HG03558 (cell line): ENCODE results near the gene FBXW8.

Source experiments
- ATAC-seq: cut with Tn5 transposase; IDR thresholded peaks from one replicate; pipeline ENCODE4 v1.9.1; 2021; ENCODE audit warnings: moderate number of reproducible peaks; ENCODE audit not compliant: unreplicated experiment; ENCODE audit errors: extremely low read depth

The FBXW8 gene

DNA sequence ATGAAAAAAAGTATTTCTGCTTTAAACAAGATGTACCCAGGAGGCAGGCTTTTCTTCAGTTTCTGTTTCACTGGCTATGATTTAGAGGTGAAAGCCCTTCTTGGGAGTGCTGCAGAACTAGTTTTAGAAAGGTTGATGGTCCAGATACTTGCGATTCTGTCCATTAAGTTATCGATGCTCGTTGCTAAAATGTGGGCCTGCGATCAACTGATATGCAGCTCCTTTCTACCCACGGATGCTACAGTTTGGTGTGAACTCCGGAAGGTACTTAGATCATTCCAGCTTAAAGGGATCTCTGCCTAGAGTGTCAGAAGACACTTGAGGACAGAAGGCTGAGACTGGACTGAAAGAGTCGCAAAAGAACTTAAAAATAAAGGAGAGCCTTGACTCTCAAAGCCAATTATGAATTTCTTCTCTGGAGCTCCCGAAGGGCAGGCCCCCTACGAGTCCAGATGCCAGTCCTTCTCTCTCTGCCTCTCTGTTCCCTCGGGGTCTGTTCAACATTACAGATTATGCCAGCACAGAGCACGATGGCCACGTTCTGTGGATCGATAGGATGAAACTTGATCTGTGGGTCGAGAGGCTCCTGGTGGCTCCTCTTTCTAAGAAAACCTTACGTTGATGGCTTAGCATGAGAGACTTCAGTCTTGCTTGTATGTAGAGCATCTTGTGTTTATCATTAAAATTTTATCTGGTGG lies 40.0 kb downstream of the FBXW8 start:
- no peak for ATAC-seq

DNA sequence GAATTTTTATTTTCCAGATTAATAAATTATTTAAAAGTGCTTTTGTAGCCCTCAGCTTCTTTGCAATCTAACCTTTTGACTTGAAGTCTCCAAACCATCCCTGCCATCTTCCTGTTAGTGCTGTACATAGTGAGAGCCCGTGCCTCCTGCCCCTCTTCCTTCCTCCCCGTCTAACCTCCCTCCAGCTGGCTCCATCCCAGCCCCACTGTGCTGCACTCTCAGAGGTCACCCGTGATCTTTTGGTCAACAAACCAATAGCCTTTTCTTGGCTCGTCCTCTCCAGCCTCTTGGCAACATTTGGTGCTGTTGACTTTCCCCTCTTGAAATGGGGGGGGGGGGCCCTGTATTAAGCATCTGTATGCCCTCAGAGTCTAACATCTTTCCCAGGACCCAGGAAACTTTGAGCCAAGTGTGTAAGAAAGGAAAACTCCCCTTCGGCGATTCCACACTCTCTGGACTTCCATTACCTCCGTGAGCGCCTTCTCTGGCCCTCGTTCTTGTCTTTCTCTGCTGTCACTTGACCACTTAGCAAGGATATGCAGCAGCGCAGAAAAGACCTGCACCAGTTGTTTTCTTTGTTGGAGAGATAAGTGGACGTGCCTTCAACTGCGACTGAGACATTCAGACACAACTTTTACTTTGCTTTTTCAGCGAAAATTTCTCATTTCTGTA lies 44.1 kb downstream of the FBXW8 start:
- no peak for ATAC-seq

DNA sequence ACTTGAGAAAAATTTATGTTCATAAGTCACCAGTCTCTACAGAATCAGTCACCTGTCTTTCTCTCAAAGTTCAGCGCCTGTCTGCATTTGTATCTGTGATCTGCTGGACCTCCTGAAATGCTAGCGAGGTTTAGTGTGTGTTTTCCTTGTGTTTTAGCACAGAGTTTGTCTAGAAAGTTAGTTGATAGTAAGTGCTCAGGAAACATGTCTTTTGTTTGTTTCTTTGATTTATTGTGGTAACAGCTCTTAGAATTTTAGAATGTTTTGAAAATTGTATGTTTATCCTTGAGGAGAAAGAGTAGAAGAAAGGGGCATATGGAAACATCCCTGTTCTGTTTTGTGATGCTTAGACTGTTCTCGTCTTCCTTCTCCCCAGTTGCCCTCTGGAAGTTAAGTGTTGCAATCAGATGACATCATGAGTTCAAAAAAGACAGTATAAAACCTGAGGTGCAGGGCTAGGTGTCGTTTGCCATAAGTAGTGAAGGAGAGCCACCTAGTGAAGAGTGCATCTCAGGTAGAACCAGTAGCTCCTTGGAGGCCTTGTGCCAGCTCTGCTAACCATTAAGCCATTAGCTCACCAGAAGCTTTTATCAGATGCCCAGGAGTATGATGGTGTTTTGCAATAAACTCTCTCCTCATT lies 44.8 kb downstream of the FBXW8 start:
- no peak for ATAC-seq

DNA sequence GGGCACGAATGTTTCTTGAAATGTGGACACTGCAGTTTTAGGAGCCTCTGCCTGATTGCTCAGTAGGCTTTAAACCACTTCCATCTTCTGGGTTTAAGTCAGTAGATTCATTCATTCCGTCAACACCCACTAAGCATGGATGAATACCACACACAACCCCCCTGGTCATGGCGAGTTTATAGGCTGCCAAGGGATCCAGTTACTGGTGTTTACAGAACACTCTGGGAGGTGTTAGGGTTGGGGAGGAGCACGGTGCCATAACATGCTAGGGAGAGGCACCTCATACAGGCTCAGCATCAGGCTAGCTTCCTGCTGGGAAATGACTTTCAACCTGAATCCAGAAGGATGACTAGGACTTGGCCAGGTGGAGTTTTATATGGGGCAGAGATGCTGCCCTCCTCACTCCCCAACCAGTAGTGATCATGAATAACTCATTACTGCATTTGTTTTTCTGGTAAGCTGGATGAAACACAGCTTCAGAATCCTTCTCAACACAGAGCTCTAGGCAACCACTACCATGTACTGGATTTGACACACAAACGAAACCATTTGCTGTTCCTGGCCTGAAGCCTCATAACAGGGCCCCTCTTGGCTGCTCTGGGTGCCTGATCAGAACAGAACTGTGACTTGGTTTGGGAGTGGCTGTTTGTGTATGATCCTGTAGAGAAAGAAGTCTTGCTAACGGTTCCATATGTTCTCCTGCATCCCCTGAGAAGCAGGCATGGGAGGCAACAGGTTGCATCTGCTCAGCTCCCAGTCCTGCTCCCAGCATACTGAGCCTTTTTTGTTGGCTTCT lies 47.9 kb downstream of the FBXW8 start:
- ATAC-seq, result no peak

- no peak for ATAC-seq
Observed at GRCh38 chr12:116959198-116959460, 48.4 kb downstream of the FBXW8 start.

GRCh38 chr12:116959845-116960514 lies 49.2 kb downstream of the FBXW8 start:
- ATAC-seq, result peak; percentile 92

DNA sequence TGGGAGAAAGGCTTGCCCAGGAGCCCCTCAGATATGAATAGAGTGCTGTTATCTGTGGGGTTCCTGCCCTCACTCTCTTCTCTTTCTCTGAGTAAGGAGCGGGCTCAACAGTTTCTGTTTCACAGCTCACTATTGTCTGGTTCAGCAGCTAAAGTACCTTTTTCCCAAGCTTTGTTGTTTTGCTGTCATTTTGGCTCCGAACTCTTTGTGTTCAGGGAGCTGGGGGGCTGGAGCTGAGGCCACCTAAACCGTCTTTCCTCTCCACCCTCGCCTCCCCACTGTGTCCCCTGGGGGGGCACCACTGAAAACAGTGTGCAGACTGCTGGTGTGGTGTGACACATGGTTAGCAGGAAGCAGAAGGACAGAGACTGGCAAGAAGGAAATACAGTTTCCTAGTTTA lies 51.4 kb downstream of the FBXW8 start:
- ATAC-seq, result no peak

DNA sequence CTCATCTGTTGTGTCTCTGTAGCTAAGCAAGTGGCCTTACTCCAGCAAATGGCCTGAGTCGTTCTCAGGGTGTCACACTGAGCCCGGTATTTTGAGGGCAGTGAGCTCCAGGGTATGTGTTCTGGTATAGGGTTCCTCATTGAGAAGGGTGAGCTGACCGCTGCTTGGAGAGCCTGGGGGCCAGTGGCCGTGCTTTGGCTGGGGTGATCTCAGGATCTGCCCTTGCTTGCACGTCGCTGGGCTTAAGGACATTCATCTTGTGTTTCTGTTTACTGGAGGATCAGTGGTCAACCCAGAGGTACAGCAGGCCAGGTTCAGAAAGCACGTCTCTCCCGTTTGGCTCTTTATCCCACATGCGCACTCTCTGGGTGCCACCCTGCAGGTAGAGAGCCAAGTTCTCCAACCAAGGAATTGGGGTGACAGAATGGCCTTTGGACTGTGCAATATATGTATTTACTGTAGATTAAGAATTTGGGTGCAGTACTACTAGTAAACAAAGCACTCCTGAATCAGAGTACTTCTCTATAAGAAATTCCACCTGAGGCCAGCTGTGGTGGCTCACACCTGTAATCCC lies 52.1 kb downstream of the FBXW8 start:
- no peak for ATAC-seq

DNA sequence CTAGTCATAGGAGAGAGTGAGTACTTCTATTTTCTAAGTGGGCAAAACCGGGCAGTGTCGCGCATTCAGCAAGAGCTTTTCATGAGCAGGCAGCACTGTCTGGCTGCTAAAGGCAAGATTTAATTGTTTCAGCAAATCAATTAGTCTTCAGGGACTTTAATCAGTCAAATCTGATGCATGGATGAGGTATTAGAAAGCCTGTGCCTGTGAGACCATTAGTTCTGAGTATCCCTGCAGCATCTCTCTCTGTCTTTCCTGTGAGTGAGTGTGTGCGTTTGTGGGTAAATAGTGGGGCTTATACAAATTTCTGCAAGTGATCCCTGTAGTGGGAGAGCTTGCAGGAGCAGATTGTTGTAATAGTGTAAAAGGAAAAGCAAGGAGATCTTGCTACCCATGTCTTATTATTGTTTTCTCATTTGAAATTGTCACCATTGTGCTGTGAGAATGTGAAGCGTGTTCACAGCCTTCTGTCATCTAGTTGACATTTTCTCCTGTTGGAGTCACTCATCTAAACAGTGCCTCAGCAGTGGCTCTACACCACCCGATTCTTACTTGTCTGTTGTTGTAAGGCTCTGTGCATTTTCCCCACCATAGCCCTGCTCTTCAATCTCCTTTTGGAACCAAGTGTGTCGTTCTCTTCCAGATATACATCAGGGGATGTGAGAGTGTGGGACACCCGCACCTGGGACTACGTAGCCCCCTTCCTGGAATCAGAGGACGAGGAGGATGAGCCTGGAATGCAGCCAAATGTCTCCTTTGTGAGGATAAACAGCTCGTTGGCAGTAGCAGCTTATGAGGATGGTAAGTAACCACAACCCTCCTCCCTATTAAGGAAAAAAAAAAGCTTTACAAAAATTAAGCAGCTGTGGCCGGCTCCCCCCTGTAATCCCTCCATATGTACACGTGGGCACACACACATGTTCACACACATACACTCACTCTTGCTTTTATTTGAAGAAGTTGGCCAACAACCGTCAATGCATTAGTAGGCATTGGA lies 53.6 kb downstream of the FBXW8 start:
- no peak for ATAC-seq

GRCh38 chr12:116968986-116969385 lies 58.2 kb downstream of the FBXW8 start:
- ATAC-seq, result no peak

DNA sequence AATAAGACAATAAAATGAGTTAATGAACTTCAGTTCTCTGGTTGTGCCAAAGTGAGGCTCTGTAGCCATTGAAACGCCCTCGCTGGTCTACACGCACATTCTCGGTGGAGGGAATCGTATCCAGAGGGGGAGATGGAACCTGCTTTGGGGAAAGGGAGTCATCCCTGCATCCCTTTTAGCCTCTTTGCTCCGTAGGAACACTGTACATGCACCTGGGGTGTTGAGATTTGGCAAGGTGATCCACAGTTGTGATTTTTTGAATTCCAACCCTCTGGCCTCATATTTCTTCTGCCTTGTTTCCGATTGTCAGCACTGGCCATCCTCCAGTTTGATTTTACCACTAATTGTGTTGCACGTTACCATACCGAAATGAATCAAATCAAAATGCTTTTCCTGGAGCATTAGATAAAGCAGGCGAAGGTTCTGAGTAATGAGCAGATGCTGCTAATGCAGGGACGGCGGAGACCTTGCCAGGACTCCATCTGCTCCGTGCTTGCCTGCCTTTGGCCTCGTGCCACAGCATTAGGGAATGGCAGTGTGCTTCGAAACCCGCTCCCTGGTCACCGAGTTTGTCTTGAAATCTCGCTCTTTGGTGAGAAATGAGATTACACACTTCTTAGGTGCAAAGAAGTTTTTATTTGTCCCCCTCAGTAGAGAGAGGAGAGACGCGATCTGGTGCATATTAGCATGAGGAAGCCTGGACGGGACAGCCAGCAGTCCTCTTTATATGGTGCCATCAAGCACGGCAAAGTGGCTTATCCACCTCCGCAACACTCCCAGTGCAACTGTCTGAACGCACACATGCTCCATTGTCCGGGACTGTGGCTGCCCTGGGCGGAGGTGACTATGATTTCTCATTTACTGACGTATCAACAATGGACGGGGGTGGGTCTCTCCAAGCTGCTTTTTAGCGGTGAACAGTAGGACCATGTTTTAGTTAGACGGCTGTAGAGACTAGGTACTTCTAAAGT lies 59.1 kb downstream of the FBXW8 start:
- no peak for ATAC-seq

- no peak for ATAC-seq
Observed at GRCh38 chr12:116971222-116971621, 60.5 kb downstream of the FBXW8 start.

DNA sequence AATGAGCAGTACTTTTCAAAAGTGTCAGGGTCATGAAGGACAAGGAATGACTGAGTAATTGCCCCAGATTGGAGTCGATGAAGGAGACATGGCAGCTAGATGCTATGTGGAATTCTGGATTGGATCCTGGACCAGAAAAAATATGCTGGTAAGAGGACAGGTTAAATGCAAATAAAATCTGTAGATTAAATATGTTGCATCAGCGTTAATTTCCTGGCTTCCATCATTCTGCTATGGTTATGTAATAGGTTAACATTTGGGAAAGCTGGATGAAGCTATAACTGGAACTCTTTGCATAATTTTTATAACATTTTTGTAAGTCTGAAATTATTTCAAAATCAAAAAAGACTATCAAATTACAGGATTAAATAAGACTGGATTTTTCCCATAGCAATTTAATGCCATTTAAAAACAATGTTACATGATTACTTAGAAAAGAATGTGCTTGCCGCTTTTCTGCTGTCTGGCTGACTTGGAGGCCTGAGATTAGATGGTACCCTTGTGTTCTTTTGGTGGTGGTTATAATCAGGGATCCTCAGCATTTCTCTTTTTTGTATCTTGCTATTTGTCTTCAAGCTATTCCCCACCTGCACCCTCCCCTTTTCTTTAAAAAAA lies 65.1 kb downstream of the FBXW8 start:
- ATAC-seq, result no peak

DNA sequence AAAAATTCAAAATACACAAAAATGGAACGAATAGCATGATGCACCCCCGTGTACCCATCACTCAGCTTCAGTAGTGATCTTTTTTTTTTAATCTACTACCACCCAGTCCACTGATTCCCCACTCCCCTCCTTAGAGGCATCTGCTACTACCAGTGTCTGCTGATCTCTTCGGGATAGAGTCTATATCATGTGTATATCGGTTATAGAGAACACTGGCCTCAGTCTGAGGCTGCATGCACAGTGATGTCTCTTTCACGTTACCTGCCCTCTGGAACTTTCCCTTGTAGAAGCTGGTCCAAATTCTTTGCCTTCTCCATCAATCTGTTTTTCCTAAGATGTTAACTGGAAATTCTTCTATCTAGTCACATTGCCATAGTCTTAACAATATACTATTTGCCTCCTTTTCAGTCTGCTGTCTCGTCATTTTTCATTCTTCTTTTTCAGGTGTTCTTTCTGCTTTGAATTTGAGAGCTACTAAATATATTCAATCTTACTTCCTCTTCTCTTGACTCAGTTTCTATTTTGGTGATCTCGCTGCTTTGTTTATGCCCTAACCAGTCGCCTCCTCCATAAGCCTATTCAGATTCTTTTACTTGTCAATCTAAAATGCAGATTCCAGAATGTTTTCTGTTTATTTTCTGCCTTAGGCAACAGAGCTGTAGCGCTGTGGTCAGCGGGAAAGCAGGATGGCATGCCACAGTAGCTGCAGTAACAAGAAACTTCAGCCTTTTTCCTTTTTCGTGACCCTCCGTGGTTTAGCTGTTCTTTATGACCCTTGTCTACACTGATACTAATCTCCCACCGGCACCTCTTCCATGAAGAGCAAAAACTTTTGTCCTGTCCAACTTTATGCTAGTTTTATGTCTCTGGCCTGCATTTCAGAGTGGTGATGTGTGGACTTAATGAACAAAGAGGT lies 67.0 kb downstream of the FBXW8 start:
- ATAC-seq, result no peak

GRCh38 chr12:116978791-116979508 lies 68.2 kb downstream of the FBXW8 start:
- no peak for ATAC-seq

DNA sequence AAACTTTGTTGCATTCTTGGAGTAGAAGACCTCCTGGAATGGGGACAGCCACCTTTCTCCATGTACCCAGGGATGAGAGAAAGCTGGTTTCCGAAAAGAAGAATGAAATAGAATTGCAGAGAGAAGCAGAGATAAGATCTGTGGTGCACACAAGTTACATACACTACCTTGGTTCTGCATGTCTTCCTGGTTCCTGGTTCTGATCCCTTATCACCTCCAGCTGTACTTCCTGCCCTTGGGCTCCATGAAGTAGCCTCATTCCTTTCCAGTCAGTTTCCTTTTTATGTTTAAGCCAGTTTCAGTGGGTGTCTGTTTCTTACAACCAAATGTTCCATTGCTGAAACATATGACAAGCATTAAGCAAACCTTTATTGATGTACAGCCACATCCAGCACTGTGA lies 69.3 kb downstream of the FBXW8 start:
- ATAC-seq, result no peak
